GM19025 (cell line): Measurements from ENCODE around the gene DCLK1.

Experiments used
- ATAC-seq: cut with Tn5 transposase; IDR thresholded peaks from one replicate; pipeline ENCODE4 v1.9.1; 2021; ENCODE audit warnings: mild to moderate bottlenecking, low read depth, moderate library complexity; ENCODE audit not compliant: unreplicated experiment

Gene DCLK1

GRCh38 chr13:36054041-36054440 is 77.1 kb downstream of the DCLK1 start:
- ATAC-seq = no peak

- no peak for ATAC-seq
Observed at GRCh38 chr13:36051082-36051481, 80.1 kb downstream of the DCLK1 start.

DNA sequence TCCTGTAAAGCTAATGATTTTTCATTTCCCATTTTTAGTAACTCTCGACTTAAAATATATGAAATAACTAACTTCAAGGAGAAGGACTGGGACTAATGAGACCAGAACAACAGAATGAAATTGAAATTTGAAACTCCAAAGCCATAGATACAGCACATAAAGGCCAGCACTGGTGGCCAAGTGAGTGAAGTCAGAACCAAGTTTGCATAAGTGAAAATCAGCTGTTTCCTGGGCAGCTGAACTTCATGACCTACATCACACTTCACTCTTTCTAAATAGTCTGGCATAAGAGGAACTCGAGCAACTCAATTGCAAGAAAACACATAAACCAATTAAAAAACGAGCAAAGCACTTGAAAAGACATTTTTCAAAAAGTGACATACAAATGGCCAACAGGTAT is 84.5 kb downstream of the DCLK1 start:
- peak; percentile 73 for ATAC-seq

DNA sequence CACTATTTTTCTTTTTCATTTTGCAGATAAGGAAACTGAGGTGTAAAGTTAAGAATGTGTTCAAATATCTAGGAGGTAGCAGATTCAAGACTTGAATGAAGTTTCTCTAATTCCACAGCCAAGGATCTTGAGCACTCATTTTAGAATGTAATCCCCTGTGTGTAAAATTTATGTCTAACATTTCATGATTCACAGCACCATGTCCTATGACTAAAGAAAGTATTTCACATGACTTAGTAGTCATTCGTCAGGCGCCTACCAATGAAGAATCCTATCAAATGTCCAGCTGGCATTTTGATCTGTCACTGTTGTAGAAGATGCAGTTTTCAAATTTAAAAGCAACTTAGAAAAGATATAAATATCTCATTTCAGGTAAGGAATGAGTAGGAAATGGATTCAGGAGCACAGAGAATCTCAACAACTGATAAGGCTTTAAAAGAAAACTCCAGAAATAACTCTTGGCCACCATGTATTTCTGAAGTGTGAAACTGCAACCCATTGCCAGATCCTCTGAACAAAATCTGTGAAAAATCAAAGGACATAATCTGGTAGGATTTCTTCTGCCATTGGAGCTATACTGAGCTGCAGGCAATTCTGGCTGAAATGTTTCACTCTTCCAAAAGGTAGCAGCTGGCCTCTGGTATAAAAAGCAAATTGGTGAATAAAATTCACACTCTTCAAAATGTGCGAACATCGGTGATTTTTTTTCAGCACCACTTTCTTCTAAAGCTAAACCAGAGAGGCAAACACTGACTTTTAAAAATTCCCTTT is 92.2 kb downstream of the DCLK1 start:
- no peak for ATAC-seq

DNA sequence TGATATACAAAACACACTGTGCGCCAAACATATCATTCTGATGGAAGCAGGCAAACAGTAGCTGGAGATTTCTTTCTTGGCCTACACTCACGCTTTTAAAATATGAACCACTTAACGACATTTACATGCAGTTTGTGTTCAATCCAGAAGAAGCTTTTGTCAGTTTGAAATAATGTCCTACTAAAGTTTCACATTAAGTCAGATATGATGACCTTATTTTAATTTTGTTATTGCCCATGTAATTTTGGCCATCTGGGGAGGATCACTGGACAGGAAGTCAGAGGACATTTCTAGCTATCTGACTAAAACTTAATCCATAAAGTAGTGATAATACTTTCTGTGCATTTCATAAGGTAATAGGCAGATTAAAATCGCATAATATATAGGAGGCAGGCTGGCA is 98.1 kb downstream of the DCLK1 start:
- no peak for ATAC-seq

DNA sequence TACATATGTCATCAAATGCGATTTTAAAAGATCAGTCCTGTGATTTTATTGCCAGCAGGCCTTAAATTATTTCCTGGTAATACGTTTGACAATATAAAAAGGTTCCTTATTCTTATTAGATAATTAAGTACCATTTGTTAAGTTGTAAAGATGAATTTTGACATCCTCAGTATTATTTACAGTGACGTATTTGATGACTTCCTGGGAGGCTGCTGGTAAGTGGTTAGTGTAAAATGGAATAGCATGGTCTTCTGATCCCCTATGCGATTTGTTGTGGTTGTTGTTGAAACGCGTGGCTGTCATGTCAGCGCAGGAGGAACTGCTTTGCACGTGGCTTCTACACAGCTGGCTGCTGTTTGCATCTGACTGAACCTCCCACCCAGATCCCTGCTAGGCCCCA is 99.7 kb downstream of the DCLK1 start:
- no peak for ATAC-seq

DNA sequence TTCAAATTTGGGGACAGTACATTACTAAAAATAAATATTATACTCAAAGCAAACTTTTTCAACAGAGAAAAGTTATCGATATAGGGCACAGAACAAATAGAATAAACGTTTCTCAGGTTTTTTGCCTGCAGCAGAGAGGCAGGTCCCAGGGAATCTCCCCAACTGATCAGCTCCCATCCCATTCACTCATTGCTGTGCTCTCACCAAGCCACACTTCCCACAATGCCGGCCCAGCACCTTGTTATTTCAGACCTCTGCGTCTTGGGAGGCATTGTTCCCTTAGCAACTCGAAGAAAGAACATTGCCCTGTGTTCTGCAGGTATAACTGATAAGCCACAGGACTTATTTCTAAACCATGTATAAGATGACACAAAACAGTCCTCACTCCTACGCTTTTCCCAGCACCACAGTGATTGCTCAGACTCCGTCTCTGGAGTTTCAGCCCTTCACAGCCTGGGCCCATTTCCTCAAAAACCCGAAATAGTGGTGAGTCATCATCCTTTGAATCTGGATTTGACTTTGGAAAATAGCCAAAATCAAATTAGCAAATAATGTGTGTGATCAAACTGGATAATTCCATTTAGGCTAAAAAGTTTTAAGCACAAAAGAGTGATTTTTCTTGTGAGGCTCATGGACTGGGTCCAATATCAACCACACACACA is 100.4 kb downstream of the DCLK1 start:
- no peak for ATAC-seq

GRCh38 chr13:36029166-36029565 is 102.0 kb downstream of the DCLK1 start:
- no peak for ATAC-seq

- no peak for ATAC-seq
Observed at GRCh38 chr13:36028359-36029025, 102.7 kb downstream of the DCLK1 start.

DNA sequence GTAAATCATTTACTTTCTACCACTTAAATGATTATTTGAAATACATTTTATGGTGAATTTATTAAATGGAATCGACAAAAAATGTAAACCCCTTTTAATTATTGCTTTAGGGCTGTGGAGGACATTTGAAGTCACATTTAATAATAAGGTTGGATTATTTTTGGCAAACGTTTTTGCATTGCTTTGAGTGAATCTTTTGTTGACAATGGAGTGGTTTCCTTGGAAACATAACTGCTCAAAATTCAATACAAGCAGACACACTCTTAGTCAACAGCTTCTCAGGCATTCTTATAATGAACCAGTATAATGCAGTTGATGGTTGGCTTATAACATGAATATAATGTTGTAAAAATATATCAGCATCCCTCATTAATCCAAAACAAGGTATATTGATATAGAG is 104.7 kb downstream of the DCLK1 start:
- no peak for ATAC-seq

- no peak for ATAC-seq
Observed at GRCh38 chr13:36014763-36015162, 116.4 kb downstream of the DCLK1 start.

GRCh38 chr13:36006894-36007675 is 124.1 kb downstream of the DCLK1 start:
- no peak for ATAC-seq

DNA sequence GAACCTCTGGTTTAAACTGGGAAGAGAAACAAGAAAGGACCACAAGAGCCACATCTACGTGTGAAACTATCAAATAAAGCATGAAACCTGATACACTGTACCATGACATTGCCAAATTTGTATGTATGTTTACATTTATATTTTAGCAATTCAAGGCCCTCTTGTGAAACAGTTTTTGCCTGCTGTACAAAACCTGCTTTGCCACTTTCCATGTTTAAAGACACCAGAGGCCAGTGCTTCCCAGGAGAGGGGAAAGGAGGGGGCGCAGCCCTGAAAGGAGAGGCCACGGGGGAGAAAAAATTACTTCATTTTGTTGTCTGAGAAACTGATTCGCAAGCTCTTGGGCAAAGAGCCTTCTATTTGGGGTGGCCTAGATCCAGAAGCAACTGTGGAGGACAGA is 124.8 kb downstream of the DCLK1 start:
- ATAC-seq = no peak

- no peak for ATAC-seq
Observed at GRCh38 chr13:36001561-36001960, 129.6 kb downstream of the DCLK1 start.

DNA sequence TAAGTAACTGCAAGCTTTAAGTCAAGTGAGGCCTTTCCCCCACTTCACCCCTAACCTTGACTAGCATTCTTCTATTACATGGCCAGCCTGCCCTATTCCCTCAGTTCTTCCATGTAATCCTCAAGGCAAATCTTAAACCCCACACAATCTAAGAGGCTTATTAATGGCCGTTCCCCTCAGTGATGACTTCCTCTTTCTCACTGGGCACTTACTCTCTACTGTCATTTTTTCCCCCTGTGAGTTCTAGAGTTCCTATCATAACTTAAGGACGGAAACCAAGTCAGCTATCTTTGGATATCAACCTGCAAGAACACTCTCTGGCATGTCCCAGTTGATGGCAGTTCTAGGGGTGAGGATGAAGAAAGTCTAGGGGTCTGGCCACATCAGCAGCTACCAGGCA is 131.2 kb downstream of the DCLK1 start:
- ATAC-seq = no peak

DNA sequence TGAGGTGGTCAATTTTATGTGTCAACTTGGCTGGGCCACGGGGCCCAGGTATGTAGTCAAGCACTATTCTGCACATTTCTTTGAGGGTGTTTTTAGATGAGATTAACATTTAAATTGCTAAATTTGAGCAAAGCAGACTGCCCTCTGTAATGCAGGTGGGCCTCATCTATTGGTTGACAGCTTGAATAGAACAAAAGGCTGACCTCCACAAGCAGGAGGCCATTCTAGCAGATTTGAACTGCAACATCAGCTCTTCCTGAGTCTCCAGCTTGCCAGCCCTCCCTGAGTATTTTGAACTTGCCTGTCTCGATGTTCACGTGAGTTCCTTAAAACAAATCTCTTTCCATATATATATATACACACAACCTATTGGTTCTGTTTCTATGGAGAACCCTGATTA is 134.8 kb downstream of the DCLK1 start:
- no peak for ATAC-seq

GRCh38 chr13:35995136-35995535 is 136.0 kb downstream of the DCLK1 start:
- no peak for ATAC-seq

DNA sequence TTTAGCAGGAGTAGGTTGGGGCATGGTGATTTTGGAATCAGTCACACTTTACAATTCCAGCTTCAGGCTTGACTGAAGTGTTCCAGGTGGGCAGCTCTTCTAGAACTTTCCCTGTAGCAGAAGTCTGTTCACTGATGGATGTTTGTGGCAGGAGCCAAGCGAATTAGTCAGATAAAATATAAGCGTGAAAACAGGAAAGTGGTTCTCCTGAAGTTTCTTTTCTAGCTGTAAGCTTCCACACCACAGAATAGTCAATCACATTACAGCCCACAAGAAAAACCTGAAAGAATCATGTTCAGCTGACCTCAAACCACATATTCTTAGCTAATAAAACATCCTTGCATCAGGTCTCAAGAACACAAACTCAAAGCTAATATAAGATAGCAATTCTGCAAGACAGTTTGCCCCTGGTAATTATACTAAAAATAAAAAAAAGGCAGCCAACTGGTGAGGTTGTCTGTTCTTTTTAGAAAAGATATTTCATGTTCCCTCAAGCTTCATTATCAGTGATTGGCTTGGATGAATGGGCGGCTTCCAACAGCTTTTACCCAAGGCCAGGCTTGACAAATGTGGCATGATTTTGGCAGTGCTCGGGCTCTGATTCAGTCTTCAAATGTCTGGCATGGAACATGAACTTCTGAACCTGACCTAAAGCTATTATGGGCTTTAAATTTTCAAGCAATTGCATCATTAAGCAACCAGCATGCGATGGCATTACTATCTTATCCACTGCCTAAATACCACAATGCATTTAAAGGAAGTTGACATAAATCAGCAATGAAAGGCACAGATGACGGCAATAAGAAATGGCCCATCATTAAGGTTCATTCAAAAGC is 136.8 kb downstream of the DCLK1 start:
- no peak for ATAC-seq

DNA sequence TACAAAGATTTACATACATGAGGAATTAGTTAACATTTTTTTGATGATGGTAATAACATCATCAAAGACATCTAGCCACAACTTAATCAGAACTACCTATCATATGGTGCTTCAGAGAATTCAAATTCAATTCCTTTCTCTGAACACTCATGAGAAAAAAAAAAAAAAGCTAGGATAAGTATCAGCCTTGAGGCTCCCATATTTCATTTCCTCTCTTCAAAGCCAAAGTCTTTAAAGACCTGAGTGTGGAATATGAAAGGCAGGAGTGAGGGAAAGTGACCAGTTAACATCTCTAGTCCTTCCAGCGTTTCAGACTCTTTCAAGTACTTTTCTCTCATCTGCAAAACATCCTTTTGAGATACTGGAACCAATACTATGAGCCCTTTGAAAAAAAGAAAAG is 137.5 kb downstream of the DCLK1 start:
- ATAC-seq = no peak

- no peak for ATAC-seq
Observed at GRCh38 chr13:35992964-35993363, 138.2 kb downstream of the DCLK1 start.
